WTC11 (cell line): ENCODE data around the gene EP400. TPM values are rescaled to one million over a fixed set of nuclear protein-coding genes. Genes with fewer than 3 reads are reported as not detected.
A peak's percentile ranks its signal among the peaks of the same experiment; 100 is the strongest.

Experiments
- ATAC-seq: fragments of 200-7000 bp; cut with Tn5 transposase; 2 replicates; pipeline ENCODE4 v1.10.0; 2021; ENCODE audit warnings: mild to moderate bottlenecking, moderate library complexity
- CTCF ChIA-PET: fragments of 300-600 bp; sonication (Branson Sonifier 250); formaldehyde crosslinking; loops from one replicate; lab custom pipeline; 2021; ENCODE audit warnings: antibody characterized with exemption; lab: Charles Lee
- POLR2A ChIA-PET: fragments of 350-600 bp; sonication (Branson Sonifier 250); formaldehyde crosslinking; loops from one replicate; lab custom pipeline; 2021; ENCODE audit warnings: antibody characterized with exemption; lab: Charles Lee
- DNase-seq: peaks from one replicate; pipeline ENCODE4 v3.0.0; 2021; ENCODE audit warnings: low spot score
- H3K27ac Mint-ChIP-seq: 2 replicates; pipeline ENCODE4 v1.8.0; 2021; ENCODE audit warnings: mixed read lengths
- H3K27me3 Mint-ChIP-seq: 2 replicates; pipeline ENCODE4 v1.8.0; 2021; ENCODE audit warnings: low read depth, mild to moderate bottlenecking, moderate library complexity, mixed read lengths
- H3K36me3 Mint-ChIP-seq: 2 replicates; pipeline ENCODE4 v1.8.0; 2021; ENCODE audit warnings: mixed read lengths
- H3K4me1 Mint-ChIP-seq: 2 replicates; pipeline ENCODE4 v1.8.0; 2022; ENCODE audit warnings: mixed read lengths
- H3K4me3 Mint-ChIP-seq: 2 replicates; pipeline ENCODE4 v1.8.0; 2021; ENCODE audit warnings: mild to moderate bottlenecking, moderate library complexity, mixed read lengths
- H3K9me3 Mint-ChIP-seq: 2 replicates; pipeline ENCODE4 v1.8.0; 2021; ENCODE audit warnings: mixed read lengths
- CREB1 ChIP-seq: sonication (generic); formaldehyde crosslinking; IDR thresholded peaks from 2 replicates; pipeline ENCODE4 v1.8.0; 2023; ENCODE audit warnings: mild to moderate bottlenecking, missing genetic modification reagents
- E2F1 ChIP-seq: sonication (generic); formaldehyde crosslinking; IDR thresholded peaks from 2 replicates; pipeline ENCODE4 v1.8.0; 2022; ENCODE audit warnings: mild to moderate bottlenecking, missing genetic modification reagents
- ERG ChIP-seq: fragments of 250-450 bp; sonication (Bioruptor Pico); IDR thresholded peaks from 2 replicates; pipeline ENCODE4 v1.8.0; 2021; ENCODE audit warnings: mild to moderate bottlenecking
- ETV6 ChIP-seq: sonication (generic); formaldehyde crosslinking; IDR thresholded peaks from 2 replicates; pipeline ENCODE4 v1.8.1; 2022; ENCODE audit warnings: mild to moderate bottlenecking, missing genetic modification reagents
- FOXK1 ChIP-seq: sonication (generic); formaldehyde crosslinking; IDR thresholded peaks from 2 replicates; pipeline ENCODE4 v1.8.0; 2022; ENCODE audit warnings: mild to moderate bottlenecking, moderate library complexity, missing genetic modification reagents
- FOXP1 ChIP-seq: sonication (generic); formaldehyde crosslinking; IDR thresholded peaks from 2 replicates; pipeline ENCODE4 v1.8.0; 2022; ENCODE audit warnings: missing genetic modification reagents, mild to moderate bottlenecking, moderate library complexity, borderline replicate concordance
- JAZF1 ChIP-seq: fragments of 250-450 bp; sonication (Bioruptor Pico); IDR thresholded peaks from 2 replicates; pipeline ENCODE4 v1.9.0; 2021; ENCODE audit warnings: moderate library complexity, mild to moderate bottlenecking, inconsistent platforms
- JUN ChIP-seq: sonication (generic); formaldehyde crosslinking; IDR thresholded peaks from 2 replicates; pipeline ENCODE4 v1.8.0; 2023; ENCODE audit warnings: mild to moderate bottlenecking, missing genetic modification reagents
- KAT7 ChIP-seq: sonication (generic); formaldehyde crosslinking; IDR thresholded peaks from 2 replicates; pipeline ENCODE4 v1.8.1; 2023; ENCODE audit warnings: missing genetic modification reagents, mild to moderate bottlenecking, borderline replicate concordance
- MAX ChIP-seq: sonication (generic); formaldehyde crosslinking; IDR thresholded peaks from 2 replicates; pipeline ENCODE4 v1.8.0; 2022; ENCODE audit warnings: mild to moderate bottlenecking, missing genetic modification reagents
- NR2C2 ChIP-seq: sonication (generic); formaldehyde crosslinking; IDR thresholded peaks from 2 replicates; pipeline ENCODE4 v1.8.0; 2022; ENCODE audit warnings: mild to moderate bottlenecking, missing genetic modification reagents
- PREB ChIP-seq: sonication (generic); formaldehyde crosslinking; IDR thresholded peaks from 2 replicates; pipeline ENCODE4 v1.8.1; 2022; ENCODE audit warnings: mild to moderate bottlenecking, missing genetic modification reagents, moderate library complexity, borderline replicate concordance
- PRRX2 ChIP-seq: fragments of 250-450 bp; sonication (Bioruptor Pico); IDR thresholded peaks from 2 replicates; pipeline ENCODE4 v1.8.0; 2021; ENCODE audit warnings: mild to moderate bottlenecking
- SMAD3 ChIP-seq: sonication (generic); formaldehyde crosslinking; IDR thresholded peaks from 2 replicates; pipeline ENCODE4 v1.8.0; 2022; ENCODE audit warnings: missing genetic modification reagents, mild to moderate bottlenecking, borderline replicate concordance
- ZBTB21 ChIP-seq: sonication (generic); formaldehyde crosslinking; IDR thresholded peaks from 2 replicates; pipeline ENCODE4 v1.8.1; 2023; ENCODE audit warnings: mild to moderate bottlenecking, missing genetic modification reagents, borderline replicate concordance
- ZNF121 ChIP-seq: sonication (generic); formaldehyde crosslinking; IDR thresholded peaks from 2 replicates; pipeline ENCODE4 v1.8.0; 2023; ENCODE audit warnings: missing genetic modification reagents
- ZNF263 ChIP-seq: sonication (generic); formaldehyde crosslinking; IDR thresholded peaks from 2 replicates; pipeline ENCODE4 v1.8.1; 2022; ENCODE audit warnings: low read depth, mild to moderate bottlenecking, moderate library complexity, missing genetic modification reagents
- total RNA-seq: library from RNA; stranded (reverse); gene quantifications from 3 replicates; pipeline ENCODE4 v1.2.3, GENCODE V29; 2021
- TF ChIP-seq, protein P1 (sequence below): sonication (generic); formaldehyde crosslinking; IDR thresholded peaks from 2 replicates; pipeline ENCODE4 v1.8.1; 2023; ENCODE audit warnings: mild to moderate bottlenecking, missing genetic modification reagents, moderate library complexity
- TF ChIP-seq, protein P2 (sequence below): fragments of 250-450 bp; sonication (Bioruptor Pico); IDR thresholded peaks from 2 replicates; pipeline ENCODE4 v1.9.0; 2021; ENCODE audit warnings: mild to moderate bottlenecking
- TF ChIP-seq, protein P3 (sequence below): sonication (generic); formaldehyde crosslinking; conservative IDR thresholded peaks from 2 replicates; pipeline ENCODE4 v1.8.1; 2023; ENCODE audit warnings: mild to moderate bottlenecking, low read depth, missing genetic modification reagents, moderate library complexity

EP400 gene
- total RNA-seq, 1 experiment from 2014 or later: 75.8 TPM

GRCh38 chr12:131943389-131943788, 6.4 kb upstream of the EP400 start (continued):
- TF ChIP-seq PREB (no peak), ZBTB21 (CRISPR knock-in tag) (no peak)

DNA sequence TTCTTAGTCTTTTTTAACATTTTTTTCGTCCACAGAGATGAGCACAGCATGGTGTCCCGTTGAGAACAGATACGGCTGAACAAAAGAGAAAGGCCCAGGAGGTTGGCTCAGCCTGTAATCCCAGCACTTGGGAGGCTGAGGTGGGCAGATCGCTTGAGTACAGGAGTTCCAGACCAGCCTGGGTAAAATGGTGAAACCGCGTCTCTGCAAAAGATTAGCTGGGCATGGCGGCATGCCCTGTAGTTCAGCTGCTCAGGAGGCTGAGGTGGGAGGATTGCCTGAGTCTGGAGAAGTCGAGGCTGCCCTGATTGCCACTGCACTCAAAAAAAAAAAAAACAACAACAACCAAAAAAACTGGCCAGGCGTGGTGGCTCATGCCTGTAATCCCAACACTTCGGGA, 5.9 kb upstream of the EP400 start:
- no peak for DNase-seq
- no peak overlapping the region for H3K27ac Mint-ChIP-seq
- H3K36me3 Mint-ChIP-seq: peaks cover 58% of the 10 kb centered on the region
- no peak overlapping the region for H3K4me3 Mint-ChIP-seq
- no peaks in the 10 kb centered on the region for H3K9me3 Mint-ChIP-seq
- ATAC-seq: no peak
- CTCF ChIA-PET: no interaction called here
- TF ChIP-seq E2F1: no peak
- TF ChIP-seq NR2C2 (CRISPR knock-in tag): no peak
- no peak for TF ChIP-seq ZNF121 (CRISPR knock-in tag)
- no peak for TF ChIP-seq ETV6 (CRISPR knock-in tag)
- no peak for TF ChIP-seq ERG (CRISPR knock-in tag)
- TF ChIP-seq, protein P1, sequence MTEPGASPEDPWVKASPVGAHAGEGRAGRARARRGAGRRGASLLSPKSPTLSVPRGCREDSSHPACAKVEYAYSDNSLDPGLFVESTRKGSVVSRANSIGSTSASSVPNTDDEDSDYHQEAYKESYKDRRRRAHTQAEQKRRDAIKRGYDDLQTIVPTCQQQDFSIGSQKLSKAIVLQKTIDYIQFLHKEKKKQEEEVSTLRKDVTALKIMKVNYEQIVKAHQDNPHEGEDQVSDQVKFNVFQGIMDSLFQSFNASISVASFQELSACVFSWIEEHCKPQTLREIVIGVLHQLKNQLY: no peak
- TF ChIP-seq PRRX2 (CRISPR knock-in tag): no peak
- no peak for TF ChIP-seq CREB1 (CRISPR knock-in tag)
- TF ChIP-seq JAZF1 (CRISPR knock-in tag): no peak
- TF ChIP-seq ZBTB21 (CRISPR knock-in tag): no peak
- TF ChIP-seq ZNF263 (CRISPR knock-in tag): no peak
- no peak for TF ChIP-seq FOXK1 (CRISPR knock-in tag)
- TF ChIP-seq JUN: no peak
- H3K27me3 Mint-ChIP-seq: no peaks in the 10 kb centered on the region
- peaks cover 7% of the 10 kb centered on the region for H3K4me1 Mint-ChIP-seq
- POLR2A ChIA-PET: no interaction called here

DNA sequence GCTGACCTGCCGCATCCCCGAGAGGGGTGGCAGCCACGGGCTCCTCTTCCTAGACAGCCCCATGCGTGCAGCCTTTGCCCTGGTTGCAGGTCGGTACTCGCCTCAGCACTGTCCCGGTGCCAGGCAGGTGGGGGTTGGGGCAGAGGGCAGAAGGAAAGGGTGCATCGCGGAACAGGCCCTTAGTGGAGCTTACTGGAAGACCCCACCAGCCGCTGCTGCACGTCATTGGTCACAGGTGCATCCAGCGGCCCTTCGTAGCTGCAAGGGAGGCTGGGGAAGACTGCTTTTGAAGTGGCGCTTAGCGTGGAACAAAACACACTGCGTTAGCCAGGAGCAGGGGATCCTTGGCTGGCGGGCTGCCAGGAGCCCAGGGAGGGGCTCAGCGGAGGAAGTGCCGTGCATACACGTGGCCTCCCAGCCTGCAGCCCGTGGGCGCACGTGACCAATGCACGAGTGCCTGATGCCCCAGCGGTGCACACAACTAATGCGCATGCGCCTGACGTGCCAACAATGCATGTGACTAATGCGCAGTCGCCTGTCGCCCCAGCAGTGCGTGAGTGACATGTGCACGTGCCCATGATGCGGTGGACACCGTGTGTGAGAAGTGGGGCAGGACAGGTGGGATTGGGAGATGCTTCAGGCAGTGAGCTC, 5.0 kb upstream of the EP400 start:
- Mint-ChIP-seq H3K9me3 (no peaks in the 10 kb centered on the region), H3K36me3 (peaks cover 50% of the 10 kb centered on the region), H3K27me3 (no peaks in the 10 kb centered on the region), H3K27ac (peak overlapping the region; percentile 79; the same call in 1 of the 2 replicates), H3K4me3 (no peak overlapping the region), H3K4me1 (peaks cover 7% of the 10 kb centered on the region)
- no peak for ATAC-seq
- no peak for TF ChIP-seq MAX (CRISPR knock-in tag)
- no peak for TF ChIP-seq KAT7 (CRISPR knock-in tag)
- TF ChIP-seq, protein P2, sequence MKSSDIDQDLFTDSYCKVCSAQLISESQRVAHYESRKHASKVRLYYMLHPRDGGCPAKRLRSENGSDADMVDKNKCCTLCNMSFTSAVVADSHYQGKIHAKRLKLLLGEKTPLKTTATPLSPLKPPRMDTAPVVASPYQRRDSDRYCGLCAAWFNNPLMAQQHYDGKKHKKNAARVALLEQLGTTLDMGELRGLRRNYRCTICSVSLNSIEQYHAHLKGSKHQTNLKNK (CRISPR knock-in tag): no peak
- no peak; the same call in 1 of the 2 replicates for TF ChIP-seq SMAD3 (CRISPR knock-in tag)
- TF ChIP-seq FOXK1 (CRISPR knock-in tag): no peak
- TF ChIP-seq, protein P3, sequence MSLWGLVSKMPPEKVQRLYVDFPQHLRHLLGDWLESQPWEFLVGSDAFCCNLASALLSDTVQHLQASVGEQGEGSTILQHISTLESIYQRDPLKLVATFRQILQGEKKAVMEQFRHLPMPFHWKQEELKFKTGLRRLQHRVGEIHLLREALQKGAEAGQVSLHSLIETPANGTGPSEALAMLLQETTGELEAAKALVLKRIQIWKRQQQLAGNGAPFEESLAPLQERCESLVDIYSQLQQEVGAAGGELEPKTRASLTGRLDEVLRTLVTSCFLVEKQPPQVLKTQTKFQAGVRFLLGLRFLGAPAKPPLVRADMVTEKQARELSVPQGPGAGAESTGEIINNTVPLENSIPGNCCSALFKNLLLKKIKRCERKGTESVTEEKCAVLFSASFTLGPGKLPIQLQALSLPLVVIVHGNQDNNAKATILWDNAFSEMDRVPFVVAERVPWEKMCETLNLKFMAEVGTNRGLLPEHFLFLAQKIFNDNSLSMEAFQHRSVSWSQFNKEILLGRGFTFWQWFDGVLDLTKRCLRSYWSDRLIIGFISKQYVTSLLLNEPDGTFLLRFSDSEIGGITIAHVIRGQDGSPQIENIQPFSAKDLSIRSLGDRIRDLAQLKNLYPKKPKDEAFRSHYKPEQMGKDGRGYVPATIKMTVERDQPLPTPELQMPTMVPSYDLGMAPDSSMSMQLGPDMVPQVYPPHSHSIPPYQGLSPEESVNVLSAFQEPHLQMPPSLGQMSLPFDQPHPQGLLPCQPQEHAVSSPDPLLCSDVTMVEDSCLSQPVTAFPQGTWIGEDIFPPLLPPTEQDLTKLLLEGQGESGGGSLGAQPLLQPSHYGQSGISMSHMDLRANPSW (CRISPR knock-in tag): no peak
- TF ChIP-seq FOXP1 (CRISPR knock-in tag): peak; percentile 39; the same call in 1 of the 2 replicates
- no peak for DNase-seq
- ChIA-PET POLR2A (interaction anchor here (0.6 kb wide), 1 partner anchor 76 kb away, joined by 4 read pairs; no protein-coding TSS in a partner anchor), CTCF (no interaction called here)
